ENCODE data around the gene TRIP12. TPM values are rescaled to one million over a fixed set of nuclear protein-coding genes. Genes with fewer than 3 reads are reported as not detected.
"Not testable (repeated sequence)": the region's sequence is repeated elsewhere in the genome, so short reads cannot be mapped to it uniquely, and the experiment has no call there.

The TRIP12 gene
- total RNA-seq, 1 donor from 2014 or later = 238 TPM

- DNase-seq = peak; percentile 56
Observed at GRCh38 chr2:229920011-229920641, 1.7 kb downstream of the TRIP12 start.

- DNase-seq = no peak
Observed at GRCh38 chr2:229917793-229918192, 4.0 kb downstream of the TRIP12 start.

DNA sequence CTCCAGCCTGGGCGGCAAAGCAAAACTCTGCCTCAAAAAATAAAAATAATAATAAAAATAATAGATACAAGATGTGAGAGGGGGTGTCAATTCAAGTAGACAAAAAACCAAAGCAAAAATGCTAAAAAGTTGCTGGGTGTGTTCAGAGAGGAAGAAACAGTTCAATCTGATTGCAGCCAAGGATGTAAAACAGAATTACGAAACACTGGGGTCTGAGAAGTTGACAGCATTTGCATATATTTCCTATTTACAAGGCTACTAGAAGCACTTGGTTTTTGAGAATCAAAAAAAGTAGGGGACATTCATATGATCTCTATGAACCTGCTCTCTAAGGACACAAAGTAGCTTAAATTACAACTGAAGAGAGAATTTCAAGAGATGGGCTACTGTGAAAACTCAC, 7.6 kb downstream of the TRIP12 start:
- DNase-seq = no peak

DNA sequence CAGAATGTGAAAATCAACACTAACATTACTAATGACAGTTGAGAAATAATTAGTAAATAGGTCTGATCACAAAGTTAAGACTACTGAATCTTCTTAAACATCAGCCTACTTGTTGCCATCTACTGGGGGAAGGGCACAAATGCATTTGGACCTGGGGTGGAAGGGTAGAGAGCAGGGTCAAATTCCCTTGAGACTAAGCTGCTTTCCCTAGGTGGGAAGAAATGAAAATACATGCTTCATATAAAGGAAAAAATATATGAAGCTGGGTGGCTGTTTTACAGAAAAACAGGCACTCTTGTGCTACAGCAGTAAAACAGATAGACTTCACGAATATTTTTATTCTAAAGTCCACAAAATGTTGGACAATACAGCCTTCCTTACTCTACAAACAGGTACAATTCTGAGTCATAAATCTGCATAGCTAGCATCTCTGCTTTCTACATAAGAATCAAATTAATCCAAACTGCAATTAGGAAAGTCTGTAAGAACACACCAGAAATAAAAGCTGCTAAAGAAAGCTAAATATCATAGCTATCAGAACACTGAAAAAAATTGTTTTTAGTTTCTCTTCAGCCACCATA, 10.9 kb downstream of the TRIP12 start:
- DNase-seq = peak; percentile 55

DNA sequence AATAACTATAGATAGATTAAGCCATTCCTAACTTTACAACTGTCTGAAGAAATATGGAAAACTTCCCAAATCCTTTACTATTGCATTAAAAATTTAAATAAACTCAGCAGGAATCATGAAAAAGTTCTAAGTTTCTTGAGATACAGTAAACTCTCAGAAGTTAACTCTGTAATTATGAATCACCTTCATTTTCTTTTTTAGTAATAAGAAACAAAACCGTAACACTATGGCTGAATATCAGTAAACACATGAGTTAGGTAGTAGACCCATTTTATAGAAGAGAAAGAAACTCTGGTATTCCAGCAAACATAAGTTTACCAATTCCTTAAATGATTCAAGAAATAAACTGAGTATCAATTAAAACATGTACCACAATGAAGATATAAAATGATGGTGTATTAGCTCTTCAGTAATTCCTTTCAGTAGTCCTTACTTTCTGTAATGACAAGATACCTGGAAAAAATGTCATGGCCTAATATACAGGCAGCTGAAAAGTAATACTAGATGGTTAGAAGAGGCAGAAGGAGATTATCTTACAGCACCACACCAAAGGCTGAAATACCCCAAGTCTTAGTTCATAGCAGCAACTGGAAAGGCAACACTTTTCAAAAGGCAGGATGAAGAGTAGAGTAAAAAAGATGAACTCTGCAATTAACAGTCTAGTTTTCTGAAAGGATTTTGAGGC, 11.5 kb downstream of the TRIP12 start:
- DNase-seq = no peak

DNA sequence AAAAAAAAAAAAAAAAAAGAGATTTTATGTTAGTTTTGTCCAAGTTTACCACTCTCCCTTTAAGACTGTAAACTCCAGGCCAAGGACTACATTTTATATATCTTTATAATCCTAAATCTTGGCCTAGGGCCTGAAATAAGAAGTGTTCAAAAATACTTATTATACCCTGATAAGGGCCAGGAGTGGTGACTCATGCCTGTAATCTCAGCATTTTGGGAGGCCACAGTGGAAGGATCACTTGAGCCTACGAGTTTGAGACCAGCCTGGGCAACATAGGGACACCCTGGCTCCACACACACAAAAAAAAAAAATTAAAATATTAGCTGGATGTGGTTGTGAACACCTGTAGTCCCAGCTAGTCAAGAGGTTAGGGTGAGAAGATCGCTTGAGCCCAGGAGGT, 12.7 kb downstream of the TRIP12 start:
- DNase-seq = peak; percentile 13

- DNase-seq = no peak
Observed at GRCh38 chr2:229905601-229906000, 16.2 kb downstream of the TRIP12 start.

- no peak for DNase-seq
Observed at GRCh38 chr2:229903037-229903436, 18.8 kb downstream of the TRIP12 start.

DNA sequence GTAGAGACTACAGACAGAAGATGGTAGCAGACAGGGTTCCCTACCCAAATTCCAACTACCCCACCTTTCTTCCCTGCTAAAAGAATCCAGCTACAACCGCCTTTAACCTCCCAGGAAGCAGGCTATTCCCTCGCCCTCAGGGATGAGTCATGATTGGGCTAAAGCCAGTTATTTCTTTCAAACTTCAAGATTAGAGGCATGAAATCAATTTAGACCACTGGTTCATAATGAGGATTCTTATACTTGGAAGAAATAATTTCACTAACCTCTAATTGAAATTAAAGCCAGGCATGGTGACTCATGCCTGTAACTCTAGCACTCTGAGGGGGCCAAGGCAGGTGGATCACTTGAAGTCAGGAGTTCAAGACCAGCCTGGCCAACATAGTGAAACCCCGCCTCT, 20.0 kb downstream of the TRIP12 start:
- peak; percentile 47 for DNase-seq

- not testable (repeated sequence) for DNase-seq
Observed at GRCh38 chr2:229900514-229900913, 21.3 kb downstream of the TRIP12 start.

DNA sequence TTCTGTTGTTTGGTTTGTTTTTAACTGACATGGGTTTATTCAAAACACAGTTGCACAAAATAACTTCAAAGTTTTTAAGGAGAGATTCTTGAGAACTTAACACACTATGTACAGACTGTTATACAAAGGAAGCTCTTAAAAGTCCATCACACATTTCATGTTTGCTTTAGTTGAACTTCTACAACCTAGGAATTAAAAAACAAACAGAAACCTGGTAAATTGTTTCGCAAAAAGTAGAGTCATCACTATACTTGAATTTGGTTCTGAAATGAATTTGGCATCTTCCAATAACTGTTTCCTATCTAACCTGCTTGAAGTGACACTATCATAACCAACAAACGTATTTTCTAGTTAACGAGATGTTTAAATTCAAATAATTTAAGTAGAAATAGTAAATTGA, 21.8 kb downstream of the TRIP12 start:
- DNase-seq = no peak

DNA sequence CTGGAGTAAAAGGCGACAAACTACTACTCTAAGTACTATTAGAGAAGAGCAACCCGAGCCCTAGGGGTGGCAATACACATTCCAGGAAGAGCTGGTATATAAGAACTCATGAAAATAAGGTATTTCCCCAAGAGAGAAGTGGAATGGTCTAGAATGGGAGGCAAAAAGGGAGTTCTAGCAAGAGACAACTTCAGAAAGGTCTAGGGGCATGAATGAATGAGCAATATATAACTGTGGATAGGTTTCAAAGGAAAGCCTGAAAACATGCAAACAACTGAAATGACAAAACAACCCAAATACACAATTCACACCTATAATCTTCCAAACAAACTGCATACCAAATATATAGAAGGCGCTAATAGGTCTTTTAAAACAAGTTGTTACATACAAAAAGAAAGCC, 22.2 kb downstream of the TRIP12 start:
- DNase-seq = no peak

GRCh38 chr2:229896857-229897256, 25.0 kb downstream of the TRIP12 start:
- peak; percentile 25 for DNase-seq

GRCh38 chr2:229889023-229889422, 32.8 kb downstream of the TRIP12 start:
- no peak for DNase-seq

DNA sequence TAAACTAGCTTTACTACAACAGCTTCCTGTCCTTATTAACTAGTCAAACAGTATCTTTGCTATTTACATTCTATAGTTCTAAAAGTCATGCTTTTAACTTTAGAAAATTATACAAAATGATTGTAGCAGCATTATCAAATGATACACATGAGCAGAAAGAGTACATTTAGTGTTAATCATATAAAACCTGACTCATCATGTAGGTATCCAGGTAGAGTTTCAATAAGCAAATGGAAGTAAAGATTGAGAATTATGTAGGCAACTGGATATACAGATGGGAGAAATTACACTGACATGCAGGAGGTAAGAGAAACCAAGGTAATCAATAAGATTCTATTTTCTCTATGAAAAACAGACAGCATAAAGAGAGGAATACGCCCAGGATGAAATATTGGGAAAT, 33.8 kb downstream of the TRIP12 start:
- DNase-seq = no peak

DNA sequence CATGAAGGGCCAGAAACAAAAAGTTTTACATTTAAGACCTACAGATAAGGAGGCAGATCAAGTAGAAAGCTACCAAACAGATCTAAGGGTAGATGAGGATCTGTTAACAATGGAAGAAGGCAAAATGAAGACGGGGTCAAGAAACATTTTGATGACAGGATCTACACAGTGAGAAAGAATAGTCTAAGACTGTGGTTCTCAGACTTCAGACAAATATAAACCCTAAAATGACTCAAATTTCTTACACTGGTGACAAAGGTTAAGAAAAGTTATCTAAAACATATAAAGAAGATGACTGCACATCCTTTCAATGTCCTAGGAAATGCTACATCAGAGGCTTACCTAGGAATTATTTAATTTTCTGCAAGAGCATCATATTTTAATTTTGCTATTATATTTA, 34.4 kb downstream of the TRIP12 start:
- DNase-seq = no peak

DNA sequence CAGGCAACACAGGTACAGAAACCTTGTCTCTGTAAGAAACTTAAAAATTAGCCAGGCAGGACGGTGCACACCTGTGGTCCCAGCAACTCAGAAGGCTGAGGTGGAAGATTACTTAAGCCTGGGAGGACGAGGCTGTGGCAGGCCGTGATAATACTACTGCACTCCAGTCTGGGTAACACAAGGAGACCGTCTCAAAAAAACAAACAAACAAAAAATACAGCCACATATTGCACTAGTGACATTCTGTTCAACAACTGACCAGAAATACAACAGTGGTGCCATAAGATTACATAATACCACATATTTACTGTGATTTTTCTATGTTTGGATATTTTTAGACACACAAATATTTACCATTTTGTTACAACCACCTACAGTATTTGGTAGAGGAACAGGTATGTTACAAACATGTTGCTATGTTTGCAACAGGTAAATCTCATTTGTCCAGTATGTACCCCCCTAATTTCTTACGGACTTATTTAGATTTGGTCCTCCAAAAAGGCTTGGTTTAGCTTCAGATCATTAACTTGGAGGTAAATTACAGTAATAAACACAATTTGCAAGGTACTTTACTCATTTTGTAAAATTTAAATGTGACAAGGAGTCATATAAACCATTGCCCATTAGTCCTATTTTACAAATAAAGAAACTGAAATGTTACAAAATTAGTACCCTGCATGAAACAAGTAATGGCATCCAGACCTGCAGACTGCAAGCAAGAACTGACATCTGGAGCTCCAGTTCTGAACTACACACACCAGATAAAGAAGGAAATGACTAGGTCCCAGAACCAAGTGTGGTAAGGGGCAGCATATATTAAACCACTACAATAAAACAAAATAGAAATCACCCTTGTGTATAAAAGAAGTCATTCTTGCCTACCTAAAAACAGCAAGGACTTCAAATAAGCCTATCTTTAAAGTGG, 36.8 kb downstream of the TRIP12 start:
- no peak for DNase-seq

- DNase-seq = no peak
Observed at GRCh38 chr2:229882583-229882982, 39.2 kb downstream of the TRIP12 start.

- no peak for DNase-seq
Observed at GRCh38 chr2:229880892-229881586, 40.8 kb downstream of the TRIP12 start.

GRCh38 chr2:229879191-229879950, 42.4 kb downstream of the TRIP12 start:
- DNase-seq = no peak

DNA sequence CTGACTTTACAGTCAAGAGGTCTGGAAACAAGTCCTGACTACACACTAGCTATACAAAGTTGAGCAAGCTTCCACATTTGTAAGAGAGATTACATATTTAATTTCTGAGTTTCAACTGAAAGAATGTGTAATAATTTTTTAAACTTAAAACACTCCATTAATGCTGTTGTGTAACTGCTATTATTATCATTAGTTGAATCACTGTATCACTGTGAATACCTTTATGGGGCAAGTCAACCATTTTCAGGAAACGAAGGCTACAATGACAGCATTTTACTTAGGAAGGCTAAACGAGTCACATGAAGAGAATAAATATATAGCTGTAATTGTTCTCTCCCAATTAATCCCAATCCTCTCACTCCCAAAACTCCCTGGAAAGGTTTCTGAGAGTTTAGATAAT, 46.3 kb downstream of the TRIP12 start:
- no peak for DNase-seq

- no peak for DNase-seq
Observed at GRCh38 chr2:229874647-229875046, 47.2 kb downstream of the TRIP12 start.

All from dermis blood vessel endothelial cell (primary cell).